Ascending aorta (tissue), 2 donors: ENCODE measurements around the gene DVL1. TPM values are rescaled to one million over a fixed set of nuclear protein-coding genes. Genes with fewer than 3 reads are reported as not detected.

Experiments
- DNase-seq, 2 donors: peaks; one replicate each; pipeline ENCODE4 v3.0.0-alpha.2; 2019; ENCODE audit warnings: low spot score in 2 of 2
- H3K27ac ChIP-seq, 2 donors: fragments of 200-600 bp; sonication (generic); one replicate each; pipeline ENCODE4 v1.5.1; 2016 to 2017; ENCODE audit warnings: mild to moderate bottlenecking in 1 of 2
- H3K27me3 ChIP-seq: fragments of 200-600 bp; sonication (generic); one replicate; pipeline ENCODE4 v1.5.1; 2017
- H3K36me3 ChIP-seq, 2 donors: fragments of 200-600 bp; sonication (generic); one replicate each; pipeline ENCODE4 v1.5.1; 2016
- H3K4me1 ChIP-seq, 2 donors: fragments of 200-600 bp; sonication (generic); one replicate each; pipeline ENCODE4 v1.5.1; 2016 to 2017; ENCODE audit warnings: mild to moderate bottlenecking in 1 of 2
- H3K4me3 ChIP-seq, 2 donors: fragments of 200-600 bp; sonication (generic); one replicate each; pipeline ENCODE4 v1.5.1; 2016 to 2017; ENCODE audit warnings: mild to moderate bottlenecking in 1 of 2
- H3K9me3 ChIP-seq, 2 donors: fragments of 200-600 bp; sonication (generic); one replicate each; pipeline ENCODE4 v1.5.1; 2016
- CTCF ChIP-seq, 3 experiments: fragments of 200-600 bp in 2 of 3; fragments of 450-650 bp in 1 of 3; sonication (generic) in 2 of 3; IDR thresholded peaks; one replicate each; pipeline ENCODE4 v1.5.1; 2016 to 2019; ENCODE audit warnings: antibody characterized with exemption in 3 of 3, mild to moderate bottlenecking in 1 of 3, moderate library complexity in 1 of 3
- intact Hi-C: fragments of 100-400 bp; cut with DNase I; formaldehyde crosslinking; loops from one replicate; pipeline ENCODE4 v1.15.1; 2023
- total RNA-seq: library from RNA; depleted of rRNA; stranded (reverse); fragments of >200 nt; gene quantifications from one replicate; pipeline ENCODE4 v1.1.0, GENCODE V29; 2016

Gene DVL1
- total RNA-seq, 1 donor from 2014 or later: 66.7 TPM

- intact Hi-C loops: no loop called here
- no peak for TF ChIP-seq CTCF (IDR thresholded peaks at IDR 0.05)
- H3K4me1 ChIP-seq: peaks cover 3 to 30% of the 10 kb centered on the region in 2 donors
- no peak for DNase-seq
- H3K27me3 ChIP-seq: no peaks in the 10 kb centered on the region
- no peak overlapping the region for H3K27ac ChIP-seq
- H3K4me3 ChIP-seq: no peak overlapping the region
- H3K36me3 ChIP-seq: peaks cover 10 to 14% of the 10 kb centered on the region in 2 donors
- H3K9me3 ChIP-seq: no peaks in the 10 kb centered on the region
These were observed 3.8 kb downstream of the DVL1 start for GRCh38 chr1:1345384-1345783.

- Histone ChIP-seq H3K4me3 (no peak overlapping the region), H3K36me3 (peaks cover 15 to 20% of the 10 kb centered on the region in 2 donors), H3K27ac (no peak overlapping the region), H3K27me3 (no peaks in the 10 kb centered on the region), H3K4me1 (peaks cover 3 to 30% of the 10 kb centered on the region in 2 donors), H3K9me3 (no peaks in the 10 kb centered on the region)
- intact Hi-C loops: no loop called here
- peak in 1 of 3 experiments; percentile 19 for TF ChIP-seq CTCF (IDR thresholded peaks at IDR 0.05)
- no peak for DNase-seq
These were observed 4.4 kb downstream of the DVL1 start for GRCh38 chr1:1344655-1345361.

- intact Hi-C loops: no loop called here
- no peak for TF ChIP-seq CTCF (IDR thresholded peaks at IDR 0.05)
- Histone ChIP-seq H3K27me3 (no peaks in the 10 kb centered on the region), H3K4me3 (no peak overlapping the region), H3K4me1 (peaks cover 3 to 30% of the 10 kb centered on the region in 2 donors), H3K9me3 (no peaks in the 10 kb centered on the region), H3K36me3 (peaks cover 24 to 29% of the 10 kb centered on the region in 2 donors), H3K27ac (no peak overlapping the region)
- no peak for DNase-seq
These were observed 5.3 kb downstream of the DVL1 start for GRCh38 chr1:1343811-1344421.

GRCh38 chr1:1342584-1343115 lies 6.6 kb downstream of the DVL1 start:
- Histone ChIP-seq H3K9me3 (no peaks in the 10 kb centered on the region), H3K27me3 (no peaks in the 10 kb centered on the region), H3K27ac (no peak overlapping the region), H3K4me1 (peaks cover 0 to 22% of the 10 kb centered on the region in 2 donors), H3K4me3 (no peak overlapping the region), H3K36me3 (peaks cover 37 to 41% of the 10 kb centered on the region in 2 donors)
- no peak for DNase-seq
- intact Hi-C loops: no loop called here
- no peak for TF ChIP-seq CTCF (IDR thresholded peaks at IDR 0.05)

- H3K27ac ChIP-seq: no peak overlapping the region
- intact Hi-C loops: no loop called here
- H3K4me3 ChIP-seq: no peak overlapping the region
- H3K9me3 ChIP-seq: no peaks in the 10 kb centered on the region
- peaks cover 0 to 17% of the 10 kb centered on the region in 2 donors for H3K4me1 ChIP-seq
- no peak for TF ChIP-seq CTCF (IDR thresholded peaks at IDR 0.05)
- H3K27me3 ChIP-seq: no peaks in the 10 kb centered on the region
- peaks cover 42 to 46% of the 10 kb centered on the region in 2 donors for H3K36me3 ChIP-seq
- no peak for DNase-seq
These were observed 7.1 kb downstream of the DVL1 start for GRCh38 chr1:1342061-1342562.
